ENCODE results near the gene GOLGA8B.
"Not testable (repeated sequence)": the region's sequence is repeated elsewhere in the genome, so short reads cannot be mapped to it uniquely, and the experiment has no call there.

The GOLGA8B gene

DNA sequence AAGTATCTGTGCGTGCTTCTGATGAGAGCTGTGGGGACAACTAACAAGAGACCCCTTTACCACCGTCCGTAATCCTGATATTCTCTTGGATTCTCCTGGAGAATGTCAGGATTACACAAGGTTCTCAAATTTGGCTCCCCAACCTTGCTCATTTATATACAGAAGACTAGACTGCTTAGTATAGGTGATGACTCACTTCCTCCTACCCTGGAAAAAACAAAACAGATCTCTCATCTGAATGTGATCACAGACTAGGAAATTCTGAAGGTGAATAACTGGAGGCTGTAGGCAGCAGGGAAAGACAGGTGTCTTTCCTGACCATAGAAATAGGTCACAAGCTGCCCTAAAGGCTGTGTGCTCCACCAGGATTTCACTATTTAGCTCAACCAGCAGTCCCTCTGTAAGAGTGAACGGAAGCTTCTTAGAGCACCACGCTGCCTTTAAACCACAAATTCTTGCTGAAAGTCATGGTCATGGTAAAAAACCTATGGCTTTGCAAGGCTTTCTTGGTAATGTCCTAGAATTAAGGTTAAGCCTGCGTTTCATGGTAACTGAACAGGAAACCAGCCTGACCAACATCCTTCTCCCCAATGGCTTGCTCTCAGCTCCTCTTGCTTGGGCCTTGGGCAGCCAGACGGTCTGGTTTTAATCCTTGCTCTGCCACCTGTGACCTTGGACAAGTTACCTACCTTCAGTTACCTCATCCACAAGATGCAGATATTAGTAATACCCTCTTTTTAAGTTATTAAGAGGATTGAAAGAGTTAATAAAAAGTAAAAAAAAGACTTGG lies 39.4 kb downstream of the GOLGA8B start:
- H3K9me3 ChIP-seq (replicated peaks; ENCODE audit: insufficient read depth, low read length); H3K9ac ChIP-seq (ENCODE audit: low read length); H3K4me2 ChIP-seq (ENCODE audit: low read depth, low read length); H3K4me1 ChIP-seq (ENCODE audit: low read length); H3K27ac ChIP-seq (ENCODE audit: low read length); H3K79me2 ChIP-seq (ENCODE audit: low read length); H3K36me3 ChIP-seq (replicated peaks; ENCODE audit: insufficient read depth, low read length); H2AFZ ChIP-seq (ENCODE audit: low read length); H3K9me2 ChIP-seq (replicated peaks; ENCODE audit: insufficient read depth, low read length); DNase-seq; H4K20me1 ChIP-seq (ENCODE audit: insufficient read depth, low read length); H3K27me3 ChIP-seq (replicated peaks; ENCODE audit: insufficient read depth, low read length); H3K4me3 ChIP-seq (ENCODE audit: low read length); H3F3A ChIP-seq (ENCODE audit: insufficient read depth, low read length): not testable (repeated sequence)

DNA sequence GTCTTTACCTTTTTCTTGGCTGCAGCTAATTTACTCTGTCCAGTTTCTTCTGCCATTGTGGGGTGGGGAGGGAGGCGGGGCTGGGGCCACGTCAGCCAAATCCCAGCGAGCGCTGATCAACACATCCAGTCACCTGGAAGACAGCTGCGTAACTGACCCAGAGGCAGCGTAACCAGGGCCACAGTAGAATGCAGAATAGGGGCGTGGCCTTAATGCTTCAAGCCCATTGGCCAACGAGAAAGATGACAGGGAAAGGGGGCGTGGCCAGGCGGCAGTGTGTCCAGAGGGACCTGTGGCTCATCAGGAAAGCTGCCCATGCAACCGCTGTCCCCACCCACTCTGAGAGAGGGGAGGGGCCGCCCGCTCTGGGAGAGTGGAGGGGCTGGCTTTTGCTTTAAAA lies 47.6 kb downstream of the GOLGA8B start:
- H2AFZ ChIP-seq (ENCODE audit: low read length); H4K20me1 ChIP-seq (ENCODE audit: insufficient read depth, low read length); H3K4me3 ChIP-seq (ENCODE audit: low read length); H3K9ac ChIP-seq (ENCODE audit: low read length); DNase-seq; H3K4me1 ChIP-seq (ENCODE audit: low read length); H3F3A ChIP-seq (ENCODE audit: insufficient read depth, low read length); H3K9me3 ChIP-seq (replicated peaks; ENCODE audit: insufficient read depth, low read length); H3K27me3 ChIP-seq (replicated peaks; ENCODE audit: insufficient read depth, low read length); H3K79me2 ChIP-seq (ENCODE audit: low read length); H3K4me2 ChIP-seq (ENCODE audit: low read depth, low read length); H3K9me2 ChIP-seq (replicated peaks; ENCODE audit: insufficient read depth, low read length); H3K27ac ChIP-seq (ENCODE audit: low read length); H3K36me3 ChIP-seq (replicated peaks; ENCODE audit: insufficient read depth, low read length): not testable (repeated sequence)

All from MM.1S (cell line).